Stomach (tissue), 9 donors: Measurements from ENCODE around the gene HOMER1. TPM values are rescaled to one million over a fixed set of nuclear protein-coding genes. Genes with fewer than 3 reads are reported as not detected.

ENCODE experiments used
- DNase-seq, 2 donors: peaks; one replicate each; pipeline versions ENCODE4 v3.0.0 to v3.0.0-alpha.2; 2013 to 2019
- H3K27ac ChIP-seq, 5 donors: fragments of 200-600 bp in 4 of 5; sonication (generic) in 4 of 5; one replicate each; pipeline ENCODE4 v1.5.1; 2013 to 2019; ENCODE audit warnings: mild to moderate bottlenecking in 1 of 5, moderate library complexity in 1 of 5
- H3K27me3 ChIP-seq, 3 donors: fragments of 200-600 bp; sonication (generic); one replicate each; pipeline ENCODE4 v1.5.1; 2017 to 2019; ENCODE audit warnings: mixed run types in 1 of 3
- H3K36me3 ChIP-seq, 4 donors: fragments of 200-600 bp; sonication (generic); 1 replicate in 3 of 4; 2 replicates in 1 of 4; pipeline ENCODE4 v1.5.1; 2016 to 2019
- H3K4me1 ChIP-seq, 4 donors: fragments of 200-600 bp; sonication (generic); one replicate each; pipeline ENCODE4 v1.5.1; 2016 to 2019
- H3K4me3 ChIP-seq, 4 donors: fragments of 200-600 bp; sonication (generic) in 3 of 4; one replicate each; pipeline ENCODE4 v1.5.1; 2016 to 2019; ENCODE audit warnings: mild to moderate bottlenecking in 1 of 4
- H3K9me3 ChIP-seq, 4 donors: fragments of 200-600 bp; sonication (generic); one replicate each; pipeline ENCODE4 v1.5.1; 2016 to 2019
- EP300 ChIP-seq: sonication (generic); formaldehyde crosslinking; IDR thresholded peaks from one replicate; pipeline ENCODE4 v1.6.1; 2017; ENCODE audit warnings: antibody characterized with exemption
- POLR2A ChIP-seq, 4 donors: fragments of 450-650 bp; IDR thresholded peaks; one replicate each; pipeline ENCODE4 v1.6.1; 2016; ENCODE audit warnings: antibody characterized with exemption in 4 of 4, control low read depth in 2 of 4, mild to moderate bottlenecking in 1 of 4, moderate library complexity in 1 of 4
- POLR2AphosphoS5 ChIP-seq, 3 donors: sonication (generic); formaldehyde crosslinking; IDR thresholded peaks; one replicate each; pipeline ENCODE4 v1.6.1; 2016; ENCODE audit warnings: antibody characterized with exemption in 3 of 3
- WGBS, 5 donors: extraction: QIAGEN DNeasy Blood & Tissue Kit in 3 of 5; methylation state at CpG; one replicate each; pipeline versions ENCODE4 v1.1.5 to v1.1.7; 2013 to 2018; 5-methylcytosine and 5-hydroxymethylcytosine counted together
- intact Hi-C: fragments of 100-400 bp; cut with DNase I; formaldehyde crosslinking; loops from one replicate; pipeline ENCODE4 v1.15.1; 2023; ENCODE audit warnings: low total_unique reads
- polyA plus RNA-seq, 3 donors: library from polyadenylated mRNA; stranded (reverse); fragments of 200-250 nt; gene quantifications; one replicate each; pipeline ENCODE4 v1.2.3, GENCODE V29; 2013
- total RNA-seq, 5 donors: library from RNA; depleted of rRNA; stranded (reverse); fragments of >200 nt; gene quantifications; one replicate each; pipeline versions ENCODE4 v1.1.0 to v1.2.3, GENCODE V29; 2014 to 2016
- TF ChIP-seq, protein P1 (sequence below), 7 experiments: fragments of 450-650 bp in 4 of 7; fragments of 200-600 bp in 3 of 7; sonication (generic) in 3 of 7; IDR thresholded peaks; one replicate each; pipeline ENCODE4 v1.5.1; 2016 to 2019; ENCODE audit warnings: antibody characterized with exemption in 7 of 7, control low read depth in 2 of 7, mild to moderate bottlenecking in 1 of 7
- donor health status: healthy with polysubstance abuse.
- donor health status: Bipolar disorder and iron deficiency.
- donor health status: healthy.

The HOMER1 gene
- total and polyA plus RNA-seq, 8 donors = 0.85 to 21.6 (median 3.7) TPM

DNA sequence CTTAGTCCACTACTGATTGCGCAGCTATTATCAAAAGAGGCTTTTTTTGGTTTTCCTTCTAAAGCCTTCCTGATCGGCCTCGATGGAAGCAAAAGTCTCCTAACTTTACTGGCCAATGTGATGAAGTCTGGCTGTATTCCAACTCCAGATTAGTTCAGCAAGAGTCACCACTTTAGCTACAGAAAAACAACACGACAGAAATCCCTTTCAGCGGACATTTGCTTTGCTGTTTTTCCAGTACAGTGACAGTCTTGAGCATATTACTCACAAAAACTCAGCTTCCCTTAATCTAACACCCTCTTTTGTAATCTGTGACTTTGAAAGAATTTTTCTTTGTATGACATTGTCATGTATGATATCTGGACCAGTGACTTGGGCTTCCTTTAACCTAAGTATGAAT, 95.7 kb downstream of the HOMER1 start:
- no peak overlapping the region for H3K27ac ChIP-seq
- WGBS, 5 donors = 54 to 75% (median 70%) methylated on average over 5 of the region's 5 CpGs
- no peaks in the 10 kb centered on the region for H3K27me3 ChIP-seq
- no peaks in the 10 kb centered on the region for H3K36me3 ChIP-seq
- no peak for TF ChIP-seq POLR2A (IDR thresholded peaks at IDR 0.05)
- no peak for TF ChIP-seq POLR2AphosphoS5 (IDR thresholded peaks at IDR 0.05)
- TF ChIP-seq EP300 = no peak
- TF ChIP-seq, protein P1, sequence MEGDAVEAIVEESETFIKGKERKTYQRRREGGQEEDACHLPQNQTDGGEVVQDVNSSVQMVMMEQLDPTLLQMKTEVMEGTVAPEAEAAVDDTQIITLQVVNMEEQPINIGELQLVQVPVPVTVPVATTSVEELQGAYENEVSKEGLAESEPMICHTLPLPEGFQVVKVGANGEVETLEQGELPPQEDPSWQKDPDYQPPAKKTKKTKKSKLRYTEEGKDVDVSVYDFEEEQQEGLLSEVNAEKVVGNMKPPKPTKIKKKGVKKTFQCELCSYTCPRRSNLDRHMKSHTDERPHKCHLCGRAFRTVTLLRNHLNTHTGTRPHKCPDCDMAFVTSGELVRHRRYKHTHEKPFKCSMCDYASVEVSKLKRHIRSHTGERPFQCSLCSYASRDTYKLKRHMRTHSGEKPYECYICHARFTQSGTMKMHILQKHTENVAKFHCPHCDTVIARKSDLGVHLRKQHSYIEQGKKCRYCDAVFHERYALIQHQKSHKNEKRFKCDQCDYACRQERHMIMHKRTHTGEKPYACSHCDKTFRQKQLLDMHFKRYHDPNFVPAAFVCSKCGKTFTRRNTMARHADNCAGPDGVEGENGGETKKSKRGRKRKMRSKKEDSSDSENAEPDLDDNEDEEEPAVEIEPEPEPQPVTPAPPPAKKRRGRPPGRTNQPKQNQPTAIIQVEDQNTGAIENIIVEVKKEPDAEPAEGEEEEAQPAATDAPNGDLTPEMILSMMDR (IDR thresholded peaks at IDR 0.05) = no peak
- DNase-seq = peak in 1 of 2 donors; percentile 23
- peaks cover 0 to 11% (median 0%) of the 10 kb centered on the region in 4 donors for H3K4me1 ChIP-seq
- H3K4me3 ChIP-seq = no peak overlapping the region
- intact Hi-C loops = no loop called here
- no peaks in the 10 kb centered on the region for H3K9me3 ChIP-seq

DNA sequence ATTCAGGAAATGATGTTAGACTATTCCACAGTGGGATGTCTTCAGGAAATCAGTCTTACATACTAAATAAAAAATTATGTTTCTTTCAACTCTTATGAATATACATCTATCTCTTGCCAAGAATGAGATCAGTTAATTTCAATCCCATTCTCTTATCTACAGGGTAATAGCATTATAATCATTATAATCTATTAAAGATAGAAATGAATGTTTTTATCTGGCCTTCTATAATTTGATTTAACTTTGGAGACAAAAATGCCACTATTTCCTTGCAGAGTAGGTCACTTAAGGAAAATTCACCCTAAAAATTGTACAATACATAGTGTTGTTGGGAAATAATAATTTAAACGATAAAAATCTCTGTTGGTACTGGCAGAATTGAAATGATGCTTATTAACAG, 96.4 kb downstream of the HOMER1 start:
- no peak overlapping the region for H3K4me3 ChIP-seq

DNA sequence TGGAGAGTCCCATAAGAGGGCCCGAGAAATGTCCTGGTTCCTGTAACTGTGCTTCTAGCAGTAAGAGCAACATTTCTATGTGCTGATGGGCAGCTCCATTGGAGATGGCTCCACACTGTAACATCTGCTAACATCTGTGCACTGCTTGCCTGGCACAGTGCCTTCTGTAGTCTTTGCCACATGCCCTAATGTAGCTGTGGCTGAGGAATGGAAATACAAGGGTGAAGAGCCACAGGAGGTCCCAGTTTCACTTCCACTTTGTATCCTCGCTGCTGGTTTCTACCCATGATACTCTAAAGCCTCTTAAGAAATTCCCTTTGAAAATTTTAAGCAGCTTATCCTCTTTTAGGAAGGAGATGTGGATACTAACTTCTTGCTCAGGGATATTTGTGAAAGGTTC, 97.4 kb downstream of the HOMER1 start:
- H3K4me3 ChIP-seq = no peak overlapping the region
- H3K4me1 ChIP-seq = peaks cover 0 to 11% (median 0%) of the 10 kb centered on the region in 4 donors
- no peaks in the 10 kb centered on the region for H3K9me3 ChIP-seq
- TF ChIP-seq POLR2A (IDR thresholded peaks at IDR 0.05) (no peak), POLR2AphosphoS5 (IDR thresholded peaks at IDR 0.05) (no peak), EP300 (no peak)
- TF ChIP-seq, protein P1 (IDR thresholded peaks at IDR 0.05) = no peak
- peak in 1 of 2 donors; percentile 44 for DNase-seq
- intact Hi-C loops = no loop called here
- no peaks in the 10 kb centered on the region for H3K27me3 ChIP-seq
- H3K36me3 ChIP-seq = no peaks in the 10 kb centered on the region
- WGBS, 5 donors = 67 to 87% (median 73%) methylated on average over 2 of the region's 2 CpGs
- H3K27ac ChIP-seq = peak overlapping the region in 2 of 5 donors; percentile 0 to 36

More for the DNA sequence above, 96.4 kb downstream of the HOMER1 start:
- no peak for DNase-seq
- Histone ChIP-seq H3K36me3 (no peaks in the 10 kb centered on the region), H3K4me1 (peaks cover 0 to 11% (median 0%) of the 10 kb centered on the region in 4 donors), H3K27me3 (no peaks in the 10 kb centered on the region), H3K27ac (no peak overlapping the region), H3K9me3 (no peaks in the 10 kb centered on the region)
- intact Hi-C loops = no loop called here
- TF ChIP-seq, protein P1 (IDR thresholded peaks at IDR 0.05) = no peak
- TF ChIP-seq POLR2AphosphoS5 (IDR thresholded peaks at IDR 0.05) (no peak), POLR2A (IDR thresholded peaks at IDR 0.05) (no peak), EP300 (no peak)
- 94 to 100% (median 96%) methylated on average over 1 of the region's 1 CpG for WGBS, 5 donors

DNA sequence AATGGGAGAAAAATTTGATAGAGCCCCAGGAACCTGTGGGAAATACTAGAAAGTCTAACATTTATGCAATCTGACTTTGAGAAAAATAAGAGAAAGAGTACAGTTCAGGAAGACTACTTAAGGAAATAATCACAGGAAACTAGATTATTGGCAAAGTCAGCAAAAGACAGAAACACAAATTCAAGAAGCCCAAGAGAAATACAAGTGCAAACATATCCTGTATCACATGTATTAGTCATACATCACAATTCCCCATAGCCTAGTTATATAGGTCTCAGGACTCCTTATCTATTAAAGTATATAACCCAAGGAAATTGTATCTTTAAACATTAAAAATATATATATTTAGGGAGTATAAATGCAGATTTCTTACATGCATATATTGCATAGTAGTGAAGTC, 100.8 kb downstream of the HOMER1 start:
- H3K4me1 ChIP-seq = no peaks in the 10 kb centered on the region
- DNase-seq = no peak
- TF ChIP-seq EP300 = no peak
- TF ChIP-seq, protein P1 (IDR thresholded peaks at IDR 0.05) = no peak
- TF ChIP-seq POLR2A (IDR thresholded peaks at IDR 0.05) = no peak
- TF ChIP-seq POLR2AphosphoS5 (IDR thresholded peaks at IDR 0.05) = no peak

More for the DNA sequence above, 100.8 kb downstream of the HOMER1 start:
- Histone ChIP-seq H3K27me3 (no peaks in the 10 kb centered on the region), H3K36me3 (peaks cover 0 to 8% (median 0%) of the 10 kb centered on the region in 4 donors), H3K27ac (no peak overlapping the region), H3K4me3 (no peak overlapping the region), H3K9me3 (peaks cover 0 to 13% (median 4%) of the 10 kb centered on the region in 4 donors)
- intact Hi-C loops = no loop called here
